GM12865 (cell line): Measurements from ENCODE around the gene ACAA1.

Source experiments
- DNase-seq: peaks from one replicate; pipeline ENCODE4 v3.0.0; 2010; ENCODE audit warnings: low read depth
- H3K4me3 ChIP-seq: 2 replicates; pipeline ENCODE4 v1.5.1; 2011; ENCODE audit warnings: mild to moderate bottlenecking, low read depth, low read length, control low read depth
- TF ChIP-seq, protein P1 (sequence below): IDR thresholded peaks from 2 replicates; pipeline ENCODE4 v1.5.1; 2011; ENCODE audit warnings: low read length, control low read depth, low read depth, inconsistent platforms; ENCODE audit not compliant: insufficient read depth; ENCODE audit errors: missing control alignments

ACAA1 gene

DNA sequence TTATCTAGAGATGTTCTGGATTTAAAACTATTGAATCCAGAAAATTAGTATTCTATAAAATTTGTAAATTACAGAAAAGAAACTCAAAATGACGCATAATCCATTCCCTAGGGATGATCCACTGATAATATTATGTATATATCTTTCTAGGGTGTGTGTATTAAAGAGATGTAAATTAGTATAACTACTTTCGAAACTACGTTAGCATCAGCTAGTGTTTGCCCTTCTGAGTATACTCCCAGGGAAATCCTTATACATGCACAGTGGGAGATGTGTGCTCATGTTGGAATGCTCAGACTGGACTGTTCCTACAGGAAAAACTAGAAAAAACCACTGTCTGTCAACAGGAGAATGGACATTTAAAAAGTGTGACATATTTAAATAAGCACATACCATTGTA lies 36.4 kb downstream of the ACAA1 start:
- no peak overlapping the region for H3K4me3 ChIP-seq
- TF ChIP-seq, protein P1, sequence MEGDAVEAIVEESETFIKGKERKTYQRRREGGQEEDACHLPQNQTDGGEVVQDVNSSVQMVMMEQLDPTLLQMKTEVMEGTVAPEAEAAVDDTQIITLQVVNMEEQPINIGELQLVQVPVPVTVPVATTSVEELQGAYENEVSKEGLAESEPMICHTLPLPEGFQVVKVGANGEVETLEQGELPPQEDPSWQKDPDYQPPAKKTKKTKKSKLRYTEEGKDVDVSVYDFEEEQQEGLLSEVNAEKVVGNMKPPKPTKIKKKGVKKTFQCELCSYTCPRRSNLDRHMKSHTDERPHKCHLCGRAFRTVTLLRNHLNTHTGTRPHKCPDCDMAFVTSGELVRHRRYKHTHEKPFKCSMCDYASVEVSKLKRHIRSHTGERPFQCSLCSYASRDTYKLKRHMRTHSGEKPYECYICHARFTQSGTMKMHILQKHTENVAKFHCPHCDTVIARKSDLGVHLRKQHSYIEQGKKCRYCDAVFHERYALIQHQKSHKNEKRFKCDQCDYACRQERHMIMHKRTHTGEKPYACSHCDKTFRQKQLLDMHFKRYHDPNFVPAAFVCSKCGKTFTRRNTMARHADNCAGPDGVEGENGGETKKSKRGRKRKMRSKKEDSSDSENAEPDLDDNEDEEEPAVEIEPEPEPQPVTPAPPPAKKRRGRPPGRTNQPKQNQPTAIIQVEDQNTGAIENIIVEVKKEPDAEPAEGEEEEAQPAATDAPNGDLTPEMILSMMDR = no peak
- no peak for DNase-seq

DNA sequence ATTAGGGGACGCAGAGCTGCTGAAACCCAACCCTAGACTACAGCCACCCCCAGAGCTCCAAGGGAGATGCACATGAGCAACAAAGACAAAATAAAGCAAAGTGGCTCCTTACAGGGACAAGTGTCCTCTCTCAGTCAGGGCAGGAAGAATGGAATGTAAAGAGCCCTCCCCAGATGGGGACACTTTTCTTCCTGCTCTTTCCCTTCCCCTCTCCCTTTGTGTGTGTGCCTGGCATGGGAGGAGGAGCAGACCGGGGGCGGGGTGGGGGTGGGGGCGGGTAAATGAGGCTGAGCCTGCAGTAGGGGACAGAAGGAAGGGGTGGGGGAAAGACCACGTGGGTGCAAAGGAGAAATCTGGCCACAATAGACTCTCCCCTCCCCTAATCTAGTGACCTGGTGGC lies 37.4 kb downstream of the ACAA1 start:
- no peak for DNase-seq
- TF ChIP-seq, protein P1 = no peak
- H3K4me3 ChIP-seq = no peak overlapping the region

DNA sequence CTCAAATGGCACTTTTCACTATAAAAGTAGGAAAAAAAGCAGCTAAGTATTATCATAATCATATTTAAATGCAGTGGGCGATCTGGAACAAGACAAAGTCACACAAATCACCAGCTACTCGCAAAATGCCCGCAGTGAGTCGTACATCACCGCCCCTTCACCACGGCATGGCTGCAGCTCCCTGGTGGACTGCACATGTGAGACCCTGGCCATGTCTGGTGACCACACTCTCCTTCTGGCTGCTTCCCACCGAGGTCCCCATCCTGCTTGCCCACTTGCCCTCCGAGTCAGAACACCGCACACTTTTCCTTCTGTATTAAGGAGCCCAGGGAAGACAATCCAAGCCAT lies 38.6 kb downstream of the ACAA1 start:
- H3K4me3 ChIP-seq = no peak overlapping the region
- DNase-seq = no peak
- TF ChIP-seq, protein P1 = no peak

DNA sequence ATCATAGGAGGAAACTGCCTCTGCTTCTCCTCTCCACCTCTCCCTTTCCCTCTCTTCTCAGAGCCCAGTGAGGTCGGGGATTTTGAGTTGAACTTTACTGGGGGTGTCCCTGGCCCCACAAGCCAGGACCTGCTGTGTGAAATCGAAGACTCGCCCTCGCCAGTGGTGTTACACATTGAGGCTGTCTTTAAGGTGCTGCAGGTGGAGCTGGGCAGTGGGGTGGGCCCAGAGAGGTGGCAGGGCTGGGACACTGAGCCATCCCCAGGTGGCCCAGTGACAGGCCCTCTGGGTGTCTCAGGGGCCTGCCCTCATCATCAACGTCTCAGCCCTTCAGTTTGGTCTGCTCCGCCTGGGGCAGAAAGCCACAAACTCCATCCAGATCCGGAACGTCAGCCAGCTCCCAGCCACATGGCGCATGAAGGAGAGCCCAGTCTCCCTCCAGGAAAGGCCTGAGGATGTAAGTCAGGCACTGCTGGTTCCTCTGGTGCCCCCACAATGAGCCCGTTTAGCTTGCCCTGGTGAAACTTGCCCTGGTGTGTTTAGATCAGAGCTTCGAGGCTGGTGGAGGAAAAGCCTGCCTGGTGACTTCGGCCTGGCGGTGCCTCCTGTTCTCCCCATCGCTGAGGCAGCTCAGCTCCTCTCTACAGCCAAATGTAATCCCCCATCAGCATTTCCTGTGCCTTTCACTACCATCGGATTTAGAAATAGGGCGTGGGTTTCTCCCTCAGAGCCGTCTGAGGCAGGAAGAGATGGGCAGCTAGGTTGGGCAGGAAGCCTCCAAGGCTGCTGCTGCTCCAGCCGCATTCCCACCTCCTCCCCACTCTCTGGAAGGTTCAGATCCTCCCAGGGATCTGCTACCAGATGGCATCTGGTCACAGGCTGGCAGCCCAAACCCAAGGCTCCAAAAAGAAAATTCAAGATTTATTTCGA lies 39.2 kb downstream of the ACAA1 start:
- DNase-seq = no peak
- no peak overlapping the region for H3K4me3 ChIP-seq
- TF ChIP-seq, protein P1 = no peak

DNA sequence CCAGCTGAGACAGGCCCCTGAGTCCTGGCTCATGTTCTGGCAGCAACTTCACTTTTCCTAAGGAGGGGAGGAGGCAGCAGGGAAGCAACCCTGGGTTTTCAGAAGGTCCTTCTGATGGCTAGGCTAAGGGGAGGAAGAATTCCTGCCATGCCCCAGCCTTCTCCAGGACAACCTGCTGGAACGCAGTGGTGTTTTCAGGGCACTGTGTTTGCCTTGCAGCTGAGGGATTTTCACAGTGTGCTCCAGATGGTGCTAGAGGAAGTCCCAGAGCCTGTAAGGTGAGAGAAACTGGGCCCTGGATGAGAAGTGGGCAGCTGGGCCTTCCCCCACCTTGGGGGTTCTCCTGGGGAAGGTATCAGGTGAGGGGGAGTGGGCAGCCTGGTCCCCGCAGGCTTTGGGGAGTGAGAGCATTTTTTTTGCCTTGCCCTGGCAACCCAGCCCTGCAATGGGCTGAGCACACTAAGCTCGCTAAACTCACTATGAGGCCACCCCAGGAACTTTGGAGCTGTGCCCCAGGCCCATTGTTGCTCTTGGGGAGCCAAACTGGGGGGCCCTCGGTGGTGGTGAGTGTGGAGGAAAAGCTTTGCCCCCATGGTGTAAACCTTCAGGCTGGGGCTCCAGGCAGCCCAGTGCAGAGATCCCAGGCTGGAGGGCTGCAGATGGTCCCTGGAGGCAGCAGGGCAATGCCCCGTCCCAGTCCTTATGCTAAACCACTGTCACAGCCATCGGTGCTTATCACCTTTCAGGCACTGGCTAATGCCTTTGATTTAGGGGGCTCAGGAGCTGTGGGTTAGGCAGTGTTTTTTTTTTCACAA lies 41.1 kb downstream of the ACAA1 start:
- DNase-seq = no peak
- no peak overlapping the region for H3K4me3 ChIP-seq
- TF ChIP-seq, protein P1 = no peak

DNA sequence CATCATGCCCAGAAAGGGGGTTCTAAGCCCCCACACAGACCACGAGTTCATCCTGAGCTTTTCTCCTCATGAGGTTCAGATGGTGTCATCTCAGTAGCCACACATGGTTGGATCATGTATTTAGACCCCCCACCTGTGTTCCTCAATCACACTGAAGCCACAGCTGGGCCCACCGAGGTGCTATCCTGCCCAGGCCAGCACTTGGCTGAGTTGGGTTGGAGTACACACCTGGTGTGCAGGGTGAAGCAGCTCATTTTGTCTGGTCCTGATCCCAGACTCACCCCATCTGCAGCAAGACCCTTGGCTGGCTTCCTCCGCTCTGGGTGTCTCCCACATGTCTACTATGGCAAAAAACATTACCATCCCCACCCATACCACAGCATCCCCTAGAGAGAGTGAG lies 41.9 kb downstream of the ACAA1 start:
- TF ChIP-seq, protein P1 = no peak

More for the DNA sequence above, 41.9 kb downstream of the ACAA1 start:
- no peak for DNase-seq
- no peak overlapping the region for H3K4me3 ChIP-seq
